Measurements from ENCODE around the gene NHEJ1.

DNA sequence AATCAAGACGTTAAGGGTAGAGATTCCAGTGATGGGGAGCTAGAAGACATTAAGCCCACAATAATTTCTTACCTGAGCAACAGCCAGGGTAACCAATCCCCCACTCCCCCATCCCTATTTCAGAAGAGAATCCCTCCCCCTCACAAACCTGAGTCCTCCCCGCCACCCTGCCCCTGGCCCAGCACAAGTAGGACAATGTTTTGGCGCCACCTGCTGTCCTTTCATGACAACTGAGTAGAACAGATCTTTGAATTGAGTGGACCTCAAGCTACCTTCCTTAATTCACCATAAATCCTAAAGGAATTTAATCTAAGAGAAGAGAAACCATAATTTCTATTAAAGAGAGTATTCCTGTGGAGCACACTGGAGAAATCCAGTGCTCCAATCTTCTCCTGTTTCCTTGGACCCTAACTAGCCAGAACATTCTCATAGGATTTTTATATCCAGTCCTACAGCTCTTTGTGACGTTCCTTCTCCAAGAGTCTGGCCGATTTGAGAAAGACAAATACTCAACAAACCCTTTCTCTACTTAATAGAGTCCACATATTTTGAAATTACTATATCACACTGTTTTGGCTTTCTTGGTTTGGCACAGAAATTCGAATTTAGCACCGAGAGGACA, 41.1 kb downstream of the NHEJ1 start:
- TF ChIP-seq, protein P1, sequence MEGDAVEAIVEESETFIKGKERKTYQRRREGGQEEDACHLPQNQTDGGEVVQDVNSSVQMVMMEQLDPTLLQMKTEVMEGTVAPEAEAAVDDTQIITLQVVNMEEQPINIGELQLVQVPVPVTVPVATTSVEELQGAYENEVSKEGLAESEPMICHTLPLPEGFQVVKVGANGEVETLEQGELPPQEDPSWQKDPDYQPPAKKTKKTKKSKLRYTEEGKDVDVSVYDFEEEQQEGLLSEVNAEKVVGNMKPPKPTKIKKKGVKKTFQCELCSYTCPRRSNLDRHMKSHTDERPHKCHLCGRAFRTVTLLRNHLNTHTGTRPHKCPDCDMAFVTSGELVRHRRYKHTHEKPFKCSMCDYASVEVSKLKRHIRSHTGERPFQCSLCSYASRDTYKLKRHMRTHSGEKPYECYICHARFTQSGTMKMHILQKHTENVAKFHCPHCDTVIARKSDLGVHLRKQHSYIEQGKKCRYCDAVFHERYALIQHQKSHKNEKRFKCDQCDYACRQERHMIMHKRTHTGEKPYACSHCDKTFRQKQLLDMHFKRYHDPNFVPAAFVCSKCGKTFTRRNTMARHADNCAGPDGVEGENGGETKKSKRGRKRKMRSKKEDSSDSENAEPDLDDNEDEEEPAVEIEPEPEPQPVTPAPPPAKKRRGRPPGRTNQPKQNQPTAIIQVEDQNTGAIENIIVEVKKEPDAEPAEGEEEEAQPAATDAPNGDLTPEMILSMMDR (IDR thresholded peaks at IDR 0.05; ENCODE audit: low read depth, low read length, poor library complexity, severe bottlenecking) = peak; percentile 79
- no peak for TF ChIP-seq EZH2phosphoT487 (IDR thresholded peaks at IDR 0.05; ENCODE audit: borderline replicate concordance, low read length)

Data from DOHH2 (cell line).